Immature natural killer cell (primary cell): ENCODE measurements around the gene CCDC186. TPM values are rescaled to one million over a fixed set of nuclear protein-coding genes. Genes with fewer than 3 reads are reported as not detected.

Experiments used
- DNase-seq, 3 donors: peaks; one replicate each; pipeline ENCODE4 v3.0.0; 2022; ENCODE audit warnings: mixed read lengths in 1 of 3
- H3K27ac Mint-ChIP-seq, 6 donors: one replicate each; pipeline ENCODE4 v1.8.0; 2020; ENCODE audit warnings: mixed read lengths in 6 of 6, mild to moderate bottlenecking in 5 of 6, inconsistent platforms in 4 of 6, moderate library complexity in 3 of 6
- H3K27me3 Mint-ChIP-seq, 3 donors: one replicate each; pipeline ENCODE4 v1.8.0; 2020 to 2021; ENCODE audit warnings: low read depth in 3 of 3, mild to moderate bottlenecking in 3 of 3, mixed read lengths in 3 of 3, moderate library complexity in 3 of 3, inconsistent platforms in 1 of 3
- H3K36me3 Mint-ChIP-seq, 3 donors: one replicate each; pipeline ENCODE4 v1.8.0; 2020; ENCODE audit warnings: mixed read lengths in 3 of 3, inconsistent platforms in 2 of 3, mild to moderate bottlenecking in 2 of 3
- H3K4me1 Mint-ChIP-seq, 2 donors: one replicate each; pipeline ENCODE4 v1.8.0; 2020; ENCODE audit warnings: inconsistent platforms in 2 of 2, mild to moderate bottlenecking in 2 of 2, mixed read lengths in 2 of 2, moderate library complexity in 1 of 2
- H3K4me3 Mint-ChIP-seq, 5 donors: one replicate each; pipeline ENCODE4 v1.8.0; 2020; ENCODE audit warnings: mild to moderate bottlenecking in 5 of 5, mixed read lengths in 5 of 5, inconsistent platforms in 3 of 5, moderate library complexity in 3 of 5
- H3K9me3 Mint-ChIP-seq, 6 donors: one replicate each; pipeline ENCODE4 v1.8.0; 2020; ENCODE audit warnings: mild to moderate bottlenecking in 6 of 6, mixed read lengths in 6 of 6, inconsistent platforms in 4 of 6, moderate library complexity in 3 of 6
- polyA plus RNA-seq, 3 donors: library from polyadenylated mRNA; unstranded; fragments of 300-500 nt; fragmentation: Illumina TruSeq; gene quantifications; one replicate each; pipeline ENCODE4 v1.2.3, GENCODE V29; 2021

Gene CCDC186
- polyA plus RNA-seq, 3 donors from 2014 or later, result 18.2 to 24.3 (median 20.0) TPM

DNA sequence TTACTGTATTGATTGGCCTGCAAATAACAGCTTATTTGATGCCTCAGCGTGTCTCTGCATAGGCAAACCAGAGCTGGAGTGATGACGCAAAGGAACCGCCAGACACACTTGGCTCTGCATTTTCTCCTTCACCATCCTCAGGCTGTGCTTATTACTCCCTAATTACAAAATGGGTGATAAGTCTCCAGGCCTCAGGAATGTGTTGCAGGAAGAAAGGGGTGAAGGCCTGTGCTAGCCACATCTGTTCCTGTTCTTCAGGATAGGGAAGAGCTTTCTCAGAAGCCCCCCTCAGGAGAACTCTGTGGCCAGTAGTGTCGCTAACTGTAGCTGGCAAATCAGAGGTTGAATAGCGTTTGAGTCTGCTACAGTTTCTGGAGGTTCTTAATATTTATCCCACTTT lies 10.3 kb upstream of the CCDC186 start:
- no peak overlapping the region for H3K27ac Mint-ChIP-seq
- H3K27me3 Mint-ChIP-seq, result peaks cover 2 to 8% (median 5%) of the 10 kb centered on the region in 3 donors
- no peak overlapping the region for H3K4me3 Mint-ChIP-seq
- H3K9me3 Mint-ChIP-seq, result no peaks in the 10 kb centered on the region
- H3K4me1 Mint-ChIP-seq, result no peaks in the 10 kb centered on the region
- no peaks in the 10 kb centered on the region for H3K36me3 Mint-ChIP-seq
- DNase-seq, result no peak

DNA sequence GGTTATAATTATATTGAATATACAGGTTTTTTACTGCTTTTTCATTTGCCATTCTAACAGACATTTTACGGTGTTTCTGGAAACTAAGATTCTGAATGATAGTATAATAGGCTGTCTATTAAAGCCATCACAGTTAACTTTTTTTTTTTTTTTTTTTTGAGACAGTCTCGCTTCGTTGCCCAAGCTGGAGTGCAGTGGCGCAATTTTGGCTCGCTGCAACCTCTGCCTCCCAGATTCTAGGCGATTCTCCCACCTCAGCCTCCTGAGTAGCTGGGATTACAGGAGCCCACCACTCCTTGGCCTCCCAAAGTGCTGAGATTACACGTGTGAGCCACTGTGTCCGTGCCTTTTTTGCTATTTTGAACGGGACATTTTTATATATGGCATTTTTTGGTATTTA lies 9.6 kb upstream of the CCDC186 start:
- Mint-ChIP-seq H3K27me3 (peaks cover 2 to 11% (median 7%) of the 10 kb centered on the region in 3 donors), H3K36me3 (no peaks in the 10 kb centered on the region), H3K9me3 (no peaks in the 10 kb centered on the region), H3K27ac (no peak overlapping the region), H3K4me1 (peaks cover 0 to 2% of the 10 kb centered on the region in 2 donors), H3K4me3 (no peak overlapping the region)
- DNase-seq, result no peak

GRCh38 chr10:114181971-114182370 lies 8.0 kb upstream of the CCDC186 start:
- Mint-ChIP-seq H3K4me1 (peaks cover 0 to 2% of the 10 kb centered on the region in 2 donors), H3K27me3 (peaks cover 2 to 10% (median 5%) of the 10 kb centered on the region in 3 donors), H3K27ac (no peak overlapping the region), H3K4me3 (no peak overlapping the region), H3K9me3 (no peaks in the 10 kb centered on the region), H3K36me3 (no peaks in the 10 kb centered on the region)
- DNase-seq, result no peak

- DNase-seq, result no peak
- Mint-ChIP-seq H3K36me3 (no peaks in the 10 kb centered on the region), H3K9me3 (no peaks in the 10 kb centered on the region), H3K27me3 (peaks cover 2 to 7% (median 5%) of the 10 kb centered on the region in 3 donors), H3K27ac (no peak overlapping the region), H3K4me1 (peaks cover 0 to 2% of the 10 kb centered on the region in 2 donors), H3K4me3 (no peak overlapping the region)
These were observed 6.9 kb upstream of the CCDC186 start for GRCh38 chr10:114180937-114181336.

GRCh38 chr10:114179747-114180146 lies 5.7 kb upstream of the CCDC186 start:
- peaks cover 2 to 5% (median 5%) of the 10 kb centered on the region in 3 donors for H3K27me3 Mint-ChIP-seq
- no peaks in the 10 kb centered on the region for H3K36me3 Mint-ChIP-seq
- DNase-seq, result no peak
- H3K4me1 Mint-ChIP-seq, result peaks cover 7 to 9% of the 10 kb centered on the region in 2 donors
- H3K9me3 Mint-ChIP-seq, result no peaks in the 10 kb centered on the region
- H3K27ac Mint-ChIP-seq, result no peak overlapping the region
- no peak overlapping the region for H3K4me3 Mint-ChIP-seq

- H3K36me3 Mint-ChIP-seq, result no peaks in the 10 kb centered on the region
- H3K9me3 Mint-ChIP-seq, result no peaks in the 10 kb centered on the region
- peaks cover 11 to 13% of the 10 kb centered on the region in 2 donors for H3K4me1 Mint-ChIP-seq
- H3K27me3 Mint-ChIP-seq, result peaks cover 2 to 7% (median 5%) of the 10 kb centered on the region in 3 donors
- H3K4me3 Mint-ChIP-seq, result peak within 1 kb of the TSS in 1 of 5 donors; percentile 44
- H3K27ac Mint-ChIP-seq, result no peak within 1 kb of the TSS
- no peak for DNase-seq
These were observed 5.1 kb upstream of the CCDC186 start, which contains the start of gene TDRD1 for GRCh38 chr10:114179148-114179547. Gene TDRD1 (plus strand): TSS chr10:114179353. CDS start chr10:114187832, 8,479 bp downstream.

DNA sequence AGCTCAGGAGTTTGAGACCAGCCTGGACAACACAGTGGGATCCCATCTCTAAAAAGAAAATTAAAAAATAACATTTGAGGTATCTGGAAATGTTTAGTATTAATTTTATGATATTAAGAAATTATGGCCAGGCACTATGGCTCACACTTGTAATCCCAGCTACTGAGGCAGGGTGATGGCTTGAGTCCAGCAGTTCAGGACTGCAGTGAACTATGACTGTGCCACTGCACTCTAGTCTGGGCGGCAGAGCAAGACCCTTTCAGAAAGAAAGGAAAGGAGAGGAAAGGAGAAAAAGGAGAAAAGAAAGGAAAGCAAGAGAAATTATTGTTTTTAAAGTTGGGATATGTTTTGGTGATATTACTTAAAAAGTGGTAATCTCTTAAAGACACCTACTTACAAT lies 2.5 kb upstream of the CCDC186 start:
- DNase-seq, result no peak
- H3K4me1 Mint-ChIP-seq, result peaks cover 33 to 38% of the 10 kb centered on the region in 2 donors
- no peaks in the 10 kb centered on the region for H3K9me3 Mint-ChIP-seq
- no peaks in the 10 kb centered on the region for H3K36me3 Mint-ChIP-seq
- no peak overlapping the region for H3K27ac Mint-ChIP-seq
- peaks cover 8 to 11% (median 11%) of the 10 kb centered on the region in 3 donors for H3K27me3 Mint-ChIP-seq
- no peak overlapping the region for H3K4me3 Mint-ChIP-seq

DNA sequence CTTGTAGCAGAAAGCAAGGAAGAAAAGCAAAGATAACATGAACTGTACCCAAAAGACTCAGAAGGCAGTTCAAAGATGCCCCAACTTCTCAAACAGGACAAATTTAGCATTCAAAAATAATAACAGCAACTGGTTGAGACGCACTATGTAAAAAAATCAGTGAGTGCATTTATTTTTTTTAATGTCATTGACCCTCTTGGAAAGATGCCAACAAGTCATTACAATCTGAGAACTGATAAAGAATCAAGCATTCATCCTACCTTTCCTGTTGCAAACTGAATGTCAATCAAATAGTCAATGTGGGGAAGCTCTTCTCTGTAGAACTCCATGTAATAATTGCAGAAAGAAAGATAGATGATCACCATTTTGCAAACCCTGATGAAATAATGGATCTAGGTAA lies 1.7 kb upstream of the CCDC186 start:
- no peak overlapping the region for H3K27ac Mint-ChIP-seq
- no peak for DNase-seq
- peaks cover 35 to 43% of the 10 kb centered on the region in 2 donors for H3K4me1 Mint-ChIP-seq
- H3K4me3 Mint-ChIP-seq, result peak overlapping the region in 4 of 5 donors; percentile 8 to 55 (median 21)
- H3K27me3 Mint-ChIP-seq, result peaks cover 8 to 13% (median 11%) of the 10 kb centered on the region in 3 donors
- H3K9me3 Mint-ChIP-seq, result no peaks in the 10 kb centered on the region
- no peaks in the 10 kb centered on the region for H3K36me3 Mint-ChIP-seq

GRCh38 chr10:114174695-114175188 lies 739 bp upstream of the CCDC186 start:
- Mint-ChIP-seq H3K27ac (peak overlapping the region; percentile 87 to 99 (median 94)), H3K9me3 (no peaks in the 10 kb centered on the region), H3K36me3 (no peaks in the 10 kb centered on the region), H3K27me3 (peaks cover 6 to 13% (median 11%) of the 10 kb centered on the region in 3 donors), H3K4me1 (peaks cover 37 to 49% of the 10 kb centered on the region in 2 donors), H3K4me3 (peak overlapping the region; percentile 88 to 99 (median 95))
- DNase-seq, result no peak

DNA sequence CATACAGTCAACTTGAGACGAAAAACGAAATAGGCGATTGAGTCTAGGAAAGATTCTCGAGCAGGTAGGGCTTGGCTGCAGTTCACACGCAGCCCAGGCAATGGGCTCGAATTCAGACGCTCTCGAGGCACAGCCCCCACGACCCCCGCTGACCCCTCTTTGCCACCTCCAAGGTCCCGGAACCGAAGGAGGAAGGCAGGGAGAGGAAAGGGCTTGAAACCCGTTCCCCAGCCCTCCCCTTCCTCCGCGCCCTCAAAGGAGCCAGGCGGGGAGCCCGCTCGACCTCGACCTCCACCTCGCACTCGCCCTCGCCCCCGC lies 441 bp downstream of the CCDC186 start:
- H3K4me3 Mint-ChIP-seq, result peak overlapping the region; percentile 88 to 99 (median 95)
- H3K27me3 Mint-ChIP-seq, result peaks cover 6 to 11% (median 8%) of the 10 kb centered on the region in 3 donors
- H3K4me1 Mint-ChIP-seq, result peaks cover 39 to 57% of the 10 kb centered on the region in 2 donors
- H3K9me3 Mint-ChIP-seq, result peaks cover 0 to 4% (median under 1%) of the 10 kb centered on the region in 6 donors
- H3K36me3 Mint-ChIP-seq, result peaks cover 3 to 4% (median 4%) of the 10 kb centered on the region in 3 donors
- DNase-seq, result no peak
- H3K27ac Mint-ChIP-seq, result peak overlapping the region; percentile 94 to 99 (median 99)

DNA sequence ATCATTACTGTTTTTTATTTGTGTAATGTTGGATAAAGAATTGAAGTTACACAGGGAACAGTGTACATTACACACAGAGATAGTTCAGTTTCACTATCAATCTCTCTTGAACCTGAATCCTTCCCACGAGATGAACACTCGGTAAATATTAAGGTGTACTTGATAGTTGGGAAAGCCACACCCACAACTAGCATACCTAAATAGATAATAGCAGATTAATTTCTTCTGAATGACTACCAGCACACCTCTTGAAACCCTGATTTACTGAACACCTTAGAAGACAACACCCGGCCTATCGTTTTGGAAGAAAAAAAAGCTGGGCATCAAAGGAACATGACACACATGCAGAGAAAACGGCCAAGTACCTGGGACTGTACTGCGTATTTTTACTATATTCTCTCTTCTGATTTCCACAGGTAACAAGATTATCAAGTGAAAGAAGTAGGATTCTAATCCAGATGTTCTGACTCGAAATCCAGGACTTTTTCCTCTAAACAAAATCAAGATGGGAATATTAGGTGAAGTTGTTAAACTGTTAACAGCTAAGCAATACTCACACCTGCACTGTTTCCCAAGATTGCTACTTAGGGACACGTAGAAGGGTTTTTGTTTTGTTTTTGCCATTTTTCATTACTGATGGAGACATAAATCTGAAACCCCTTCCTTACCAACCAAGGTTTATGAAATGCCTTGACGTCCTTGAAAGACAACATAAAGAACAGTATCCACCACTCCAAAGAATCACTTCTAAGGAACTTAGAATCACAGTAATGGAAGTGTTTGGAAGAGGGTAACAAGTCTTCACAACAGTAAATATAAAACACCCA lies 1.0 kb downstream of the CCDC186 start:
- H3K36me3 Mint-ChIP-seq, result peaks cover 7% of the 10 kb centered on the region in 3 donors
- peak overlapping the region; percentile 94 to 99 (median 99) for H3K27ac Mint-ChIP-seq
- peaks cover 0 to 7% (median 2%) of the 10 kb centered on the region in 6 donors for H3K9me3 Mint-ChIP-seq
- H3K4me1 Mint-ChIP-seq, result peaks cover 45 to 63% of the 10 kb centered on the region in 2 donors
- DNase-seq, result no peak
- H3K27me3 Mint-ChIP-seq, result peaks cover 6 to 13% (median 6%) of the 10 kb centered on the region in 3 donors
- peak overlapping the region; percentile 88 to 99 (median 95) for H3K4me3 Mint-ChIP-seq

DNA sequence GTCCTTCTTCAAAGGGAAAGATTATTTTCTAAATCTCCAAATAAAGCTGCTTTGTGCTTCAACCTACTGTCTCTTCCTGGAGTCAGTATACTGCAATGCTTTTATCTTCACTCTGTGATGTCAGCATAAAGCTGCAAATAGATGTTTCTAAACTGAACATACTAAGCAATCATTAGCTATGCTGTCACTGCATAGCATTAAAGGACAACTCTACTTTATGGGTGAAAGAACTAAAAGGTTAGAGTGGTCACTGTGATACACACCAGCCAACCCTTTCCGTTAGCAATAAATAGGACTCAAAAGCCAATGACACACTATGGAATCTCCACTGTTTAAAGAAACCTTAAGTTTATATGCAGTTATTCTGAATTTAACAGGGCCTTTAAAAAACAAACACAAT lies 1.8 kb downstream of the CCDC186 start:
- Mint-ChIP-seq H3K27ac (peak overlapping the region; percentile 94 to 99 (median 99)), H3K4me1 (peaks cover 47 to 69% of the 10 kb centered on the region in 2 donors), H3K36me3 (peaks cover 7 to 10% (median 7%) of the 10 kb centered on the region in 3 donors), H3K9me3 (peaks cover 0 to 7% (median 2%) of the 10 kb centered on the region in 6 donors), H3K27me3 (peaks cover 6 to 13% (median 6%) of the 10 kb centered on the region in 3 donors), H3K4me3 (peak overlapping the region; percentile 88 to 99 (median 95))
- no peak for DNase-seq

- Mint-ChIP-seq H3K4me3 (peak overlapping the region in 3 of 5 donors; percentile 7 to 50 (median 8)), H3K27me3 (peaks cover under 1 to 3% (median 1%) of the 10 kb centered on the region in 3 donors), H3K27ac (peak overlapping the region in 5 of 6 donors; percentile 0 to 75 (median 55)), H3K9me3 (peaks cover 0 to 7% (median 2%) of the 10 kb centered on the region in 6 donors), H3K36me3 (peaks cover 7 to 17% (median 7%) of the 10 kb centered on the region in 3 donors), H3K4me1 (peaks cover 53 to 79% of the 10 kb centered on the region in 2 donors)
- DNase-seq, result no peak
These were observed 5.5 kb downstream of the CCDC186 start for GRCh38 chr10:114168450-114169009.
